Neural cell (in vitro differentiated cells): Measurements from ENCODE around the gene PNPLA3. TPM values are rescaled to one million over a fixed set of nuclear protein-coding genes. Genes with fewer than 3 reads are reported as not detected.

Experiments
- H2AFZ ChIP-seq: fragments of 200-600, 300-800 bp; sonication (generic), shearing (Covaris generic); 2 replicates; pipeline ENCODE4 v1.6.0; 2014; ENCODE audit warnings: low read depth, mild to moderate bottlenecking, antibody characterized with exemption, low read length, moderate library complexity
- H3F3A ChIP-seq: fragments of 200-600 bp; shearing (Covaris generic); 2 replicates; pipeline ENCODE4 v1.6.1; 2016; ENCODE audit warnings: mild to moderate bottlenecking, moderate library complexity, mixed read lengths, antibody characterized with exemption, low read length; ENCODE audit not compliant: insufficient read depth, poor library complexity, severe bottlenecking
- H3K27ac ChIP-seq: fragments of 200-600, 300-800 bp; sonication (generic), shearing (Covaris generic); 2 replicates; pipeline ENCODE4 v1.5.1; 2014; ENCODE audit warnings: mild to moderate bottlenecking, low read length, moderate library complexity
- H3K27me3 ChIP-seq: fragments of 300-800, 200-600 bp; sonication (generic), shearing (Covaris generic); 2 replicates; pipeline ENCODE4 v1.6.0; 2014; ENCODE audit warnings: mild to moderate bottlenecking, low read depth, low read length, moderate library complexity; ENCODE audit not compliant: insufficient read depth
- H3K36me3 ChIP-seq: fragments of 300-800, 200-600 bp; sonication (generic), shearing (Covaris generic); 2 replicates; pipeline ENCODE4 v1.5.1; 2014; ENCODE audit warnings: mild to moderate bottlenecking, antibody characterized with exemption, low read length, moderate library complexity; ENCODE audit not compliant: insufficient read depth
- H3K4me2 ChIP-seq: fragments of 300-800, 200-600 bp; sonication (generic), shearing (Covaris generic); 2 replicates; pipeline ENCODE4 v1.6.0; 2014; ENCODE audit warnings: mild to moderate bottlenecking, low read length
- H3K4me3 ChIP-seq: fragments of 300-800, 200-600 bp; sonication (generic), shearing (Covaris generic); 2 replicates; pipeline ENCODE4 v1.5.1; 2014; ENCODE audit warnings: mild to moderate bottlenecking, low read length, moderate library complexity
- H3K79me2 ChIP-seq: fragments of 200-600 bp; shearing (Covaris generic); replicated peaks from 2 replicates; pipeline ENCODE4 v1.6.0; 2014; ENCODE audit warnings: mild to moderate bottlenecking, low read length, moderate library complexity; ENCODE audit not compliant: insufficient read depth
- H3K9ac ChIP-seq: fragments of 300-800, 200-600 bp; sonication (generic), shearing (Covaris generic); 2 replicates; pipeline ENCODE4 v1.6.1; 2016; ENCODE audit warnings: mild to moderate bottlenecking, low read length, mixed read lengths
- H3K9me2 ChIP-seq: fragments of 200-600 bp; shearing (Covaris generic); 2 replicates; pipeline ENCODE4 v1.6.1; 2016; ENCODE audit warnings: mild to moderate bottlenecking, low read length, mixed read lengths; ENCODE audit not compliant: insufficient read depth
- H3K9me3 ChIP-seq: fragments of 200-600, 300-800 bp; sonication (generic), shearing (Covaris generic); 2 replicates; pipeline ENCODE4 v1.6.1; 2016; ENCODE audit warnings: mild to moderate bottlenecking, mixed run types, low read length, moderate library complexity, mixed read lengths
- H4K20me1 ChIP-seq: fragments of 200-600 bp; shearing (Covaris generic); 2 replicates; pipeline ENCODE4 v1.6.1; 2016; ENCODE audit warnings: mild to moderate bottlenecking, mixed run types; ENCODE audit not compliant: insufficient read depth
- CTCF ChIP-seq: fragments of 450-650 bp; IDR thresholded peaks from 2 replicates; pipeline ENCODE4 v1.5.1; 2014; ENCODE audit warnings: antibody characterized with exemption, mild to moderate bottlenecking, moderate library complexity; ENCODE audit not compliant: poor library complexity, severe bottlenecking
- EP300 ChIP-seq: fragments of 450-650 bp; conservative IDR thresholded peaks from 2 replicates; pipeline ENCODE4 v1.6.1; 2014; ENCODE audit warnings: antibody characterized with exemption, mild to moderate bottlenecking, moderate library complexity; ENCODE audit not compliant: poor library complexity, severe bottlenecking
- EZH2 ChIP-seq: fragments of 200-600, 300-800 bp; shearing (Covaris generic), sonication (generic); IDR thresholded peaks from 2 replicates; pipeline ENCODE4 v1.6.1; 2014; ENCODE audit warnings: antibody characterized with exemption, low read length, borderline replicate concordance, mild to moderate bottlenecking; ENCODE audit not compliant: insufficient read depth, poor library complexity, severe bottlenecking
- MXI1 ChIP-seq: fragments of 450-650 bp; conservative IDR thresholded peaks from 2 replicates; pipeline ENCODE4 v1.6.1; 2014; ENCODE audit warnings: antibody characterized with exemption, mild to moderate bottlenecking; ENCODE audit not compliant: poor library complexity, severe bottlenecking
- POLR2AphosphoS5 ChIP-seq: IDR thresholded peaks from 2 replicates; pipeline ENCODE4 v1.6.1; 2012
- RAD21 ChIP-seq: fragments of 450-650 bp; conservative IDR thresholded peaks from 2 replicates; pipeline ENCODE4 v1.6.1; 2014; ENCODE audit warnings: antibody characterized with exemption, mild to moderate bottlenecking, moderate library complexity
- REST ChIP-seq: IDR thresholded peaks from 2 replicates; pipeline ENCODE4 v1.6.1; 2012; ENCODE audit warnings: borderline replicate concordance
- SMC3 ChIP-seq: fragments of 450-650 bp; conservative IDR thresholded peaks from 2 replicates; pipeline ENCODE4 v1.6.1; 2014; ENCODE audit warnings: antibody characterized with exemption, mild to moderate bottlenecking, moderate library complexity; ENCODE audit not compliant: poor library complexity
- TAF1 ChIP-seq: IDR thresholded peaks from 2 replicates; pipeline ENCODE4 v1.6.1; 2012; ENCODE audit warnings: low read depth
- polyA plus RNA-seq: library from polyadenylated mRNA; depleted of rRNA; stranded (reverse); fragments of >200 nt; gene quantifications from 2 replicates; pipeline ENCODE4 v1.2.3, GENCODE V29; 2014

PNPLA3 gene
- polyA plus RNA-seq, 1 donor from 2014 or later: 6.5 TPM

- Histone ChIP-seq H4K20me1 (no peaks in the 10 kb centered on the region), H3F3A (no peaks in the 10 kb centered on the region), H3K4me2 (no peak overlapping the region), H3K9me3 (no peaks in the 10 kb centered on the region), H3K9ac (no peak overlapping the region), H3K4me3 (no peak overlapping the region), H3K9me2 (no peaks in the 10 kb centered on the region), H3K36me3 (no peaks in the 10 kb centered on the region), H2AFZ (no peak overlapping the region), H3K79me2 (no peaks in the 10 kb centered on the region), H3K27me3 (no peaks in the 10 kb centered on the region), H3K27ac (no peak overlapping the region)
- no peak for TF ChIP-seq EZH2
- no peak for TF ChIP-seq TAF1
- no peak for TF ChIP-seq POLR2AphosphoS5
- no peak for TF ChIP-seq MXI1
- TF ChIP-seq REST: no peak
- TF ChIP-seq EP300: no peak
- TF ChIP-seq RAD21: no peak
Observed at GRCh38 chr22:43905681-43906080, 17.9 kb upstream of the PNPLA3 start.

- no peaks in the 10 kb centered on the region for H4K20me1 ChIP-seq
- H3K9me3 ChIP-seq: no peaks in the 10 kb centered on the region
- H2AFZ ChIP-seq: no peak overlapping the region
- H3K27me3 ChIP-seq: no peaks in the 10 kb centered on the region
- no peaks in the 10 kb centered on the region for H3F3A ChIP-seq
- H3K4me2 ChIP-seq: no peak overlapping the region
- no peaks in the 10 kb centered on the region for H3K79me2 ChIP-seq
- no peak overlapping the region for H3K27ac ChIP-seq
- no peaks in the 10 kb centered on the region for H3K36me3 ChIP-seq
- no peak overlapping the region for H3K9ac ChIP-seq
- H3K4me3 ChIP-seq: no peak overlapping the region
- TF ChIP-seq RAD21 (no peak), MXI1 (no peak), SMC3 (no peak), EZH2 (no peak), TAF1 (no peak), CTCF (no peak), REST (no peak), POLR2AphosphoS5 (no peak), EP300 (no peak)
- H3K9me2 ChIP-seq: no peaks in the 10 kb centered on the region
Observed at GRCh38 chr22:43909708-43910107, 13.9 kb upstream of the PNPLA3 start.
